Renal cortex interstitium (tissue), 11 donors: ENCODE data around the gene KIF2C. TPM values are rescaled to one million over a fixed set of nuclear protein-coding genes. Genes with fewer than 3 reads are reported as not detected.
"Not testable (repeated sequence)": the region's sequence is repeated elsewhere in the genome, so short reads cannot be mapped to it uniquely, and the experiment has no call there.

ENCODE experiments used
- DNase-seq, 11 donors: peaks; one replicate each; pipeline ENCODE4 v3.0.0-alpha.2; 2013; ENCODE audit warnings: low read depth in 9 of 11, low spot score in 4 of 11; ENCODE audit errors: extremely low read depth in 1 of 11
- polyA plus RNA-seq, 3 donors: library from polyadenylated mRNA; unstranded; fragments of 120-200 nt; gene quantifications; one replicate each; pipeline ENCODE4 v1.2.1, GENCODE V29; 2013; ENCODE audit not compliant: insufficient read length in 3 of 3

KIF2C gene
- polyA plus RNA-seq, 3 donors: 22.7 to 32.6 (median 30.8) TPM

DNA sequence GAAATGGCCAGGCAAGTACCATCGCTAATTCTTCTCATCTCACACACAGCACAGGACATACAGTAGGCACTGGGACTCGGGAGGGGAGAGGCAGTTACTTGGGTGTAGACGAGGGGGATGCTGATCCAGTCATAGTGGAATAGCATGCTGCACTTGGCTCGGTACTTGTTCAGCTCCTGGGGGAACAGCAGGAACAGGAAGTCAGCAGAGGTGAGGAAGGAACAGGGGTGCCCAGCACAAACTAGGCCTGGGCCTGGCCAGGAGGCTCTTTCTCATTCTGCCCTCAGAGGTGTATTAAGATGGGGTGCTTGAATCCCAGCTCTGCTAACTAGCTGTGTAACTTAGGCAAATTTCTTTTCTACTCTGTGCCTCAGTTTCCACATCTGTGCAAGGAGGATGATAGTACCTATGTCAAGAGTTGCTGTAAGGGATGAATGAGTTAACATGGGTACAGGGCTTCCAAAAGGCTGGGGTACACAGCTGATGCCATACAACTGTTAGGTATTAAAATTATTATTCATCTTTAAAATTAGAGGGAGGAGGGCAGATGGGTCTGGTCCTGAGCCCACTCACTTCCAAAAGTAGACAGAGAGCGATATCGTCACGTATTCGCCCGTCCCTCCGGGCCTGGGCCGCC, 46.0 kb downstream of the KIF2C start:
- no peak for DNase-seq

DNA sequence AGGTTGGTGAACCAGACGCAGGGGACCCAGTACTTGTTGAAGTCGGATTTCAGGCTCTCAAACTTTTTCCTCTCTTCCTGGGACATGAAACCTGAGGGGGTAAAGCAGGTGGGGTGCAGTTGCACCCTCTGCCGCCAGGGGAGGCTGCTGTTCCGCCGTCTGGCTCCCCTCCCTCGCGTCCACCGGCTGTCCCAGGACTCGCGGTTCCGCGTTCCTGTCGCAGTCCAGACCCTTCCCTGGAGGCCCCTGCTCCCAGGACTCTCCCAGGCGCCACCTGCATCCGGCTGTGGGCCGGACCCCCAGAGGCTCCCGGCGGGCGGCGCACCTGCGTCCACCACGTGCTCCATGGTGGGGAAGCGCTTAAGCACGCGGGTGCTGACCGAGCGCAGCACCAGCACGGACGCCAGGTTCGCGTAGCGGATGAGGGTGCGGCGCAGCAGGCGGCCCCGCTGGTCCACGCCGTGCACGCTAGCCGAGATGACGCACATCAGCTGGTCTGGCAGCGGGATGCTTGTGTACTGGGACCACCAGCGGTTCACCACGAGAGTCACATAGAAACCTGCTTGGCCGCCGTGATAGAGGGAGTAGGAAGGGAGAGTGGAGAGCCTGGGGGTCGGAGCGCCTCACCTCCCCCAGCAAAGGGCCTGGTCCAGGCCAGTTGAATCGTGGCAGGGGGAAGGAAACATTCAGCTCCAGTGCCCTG, 46.7 kb downstream of the KIF2C start:
- peak in 2 of 11 donors; percentile 72 to 74 for DNase-seq

DNA sequence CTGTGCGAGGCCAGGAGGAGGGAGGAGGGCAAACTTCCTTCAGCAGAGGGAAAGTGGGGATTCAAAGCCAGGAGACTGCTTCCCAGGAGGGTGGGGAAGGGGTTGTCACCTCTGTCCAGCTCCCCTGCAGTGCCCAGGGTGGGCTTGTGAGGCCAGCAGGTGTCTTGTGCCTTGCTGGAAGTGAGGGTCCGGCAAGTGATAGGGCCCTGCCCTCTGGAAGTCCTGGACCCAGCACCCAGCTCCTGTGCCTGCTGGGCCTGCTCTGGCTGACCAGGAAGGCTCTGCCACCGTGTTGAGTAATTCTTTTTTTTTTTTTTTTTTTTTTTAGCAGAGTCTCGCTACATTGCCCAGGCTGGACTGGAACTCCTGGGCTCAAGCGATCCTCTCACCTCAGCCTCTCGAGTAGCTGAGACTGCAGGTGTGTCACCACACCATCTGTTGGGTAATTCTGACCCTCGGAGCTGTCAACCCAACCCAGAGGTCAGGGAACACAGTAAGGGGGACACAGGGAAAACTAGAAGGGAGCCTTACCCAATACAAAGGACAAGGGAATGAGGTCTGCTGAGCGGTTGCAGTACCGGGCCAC, 47.3 kb downstream of the KIF2C start:
- no peak for DNase-seq

DNA sequence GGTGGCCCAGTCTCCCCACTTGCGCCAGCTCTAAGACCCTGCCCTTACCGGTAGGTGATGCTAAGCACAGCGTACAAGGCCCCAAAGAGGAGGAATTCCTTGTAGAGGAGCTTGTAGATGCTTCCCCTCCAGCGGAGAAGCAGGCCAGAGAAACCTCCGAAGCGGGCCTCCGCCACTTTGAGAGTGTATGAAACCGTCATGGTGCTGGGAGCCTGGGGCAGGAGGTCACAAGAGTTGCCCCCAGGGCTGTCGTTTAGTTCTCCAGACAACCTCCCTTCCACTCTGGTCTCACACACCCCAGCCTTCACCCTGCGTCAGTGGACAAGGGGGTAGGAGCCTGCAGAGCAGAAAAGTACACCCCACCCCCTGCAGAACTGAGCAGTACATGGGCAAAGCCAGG, 47.9 kb downstream of the KIF2C start:
- DNase-seq: no peak

DNA sequence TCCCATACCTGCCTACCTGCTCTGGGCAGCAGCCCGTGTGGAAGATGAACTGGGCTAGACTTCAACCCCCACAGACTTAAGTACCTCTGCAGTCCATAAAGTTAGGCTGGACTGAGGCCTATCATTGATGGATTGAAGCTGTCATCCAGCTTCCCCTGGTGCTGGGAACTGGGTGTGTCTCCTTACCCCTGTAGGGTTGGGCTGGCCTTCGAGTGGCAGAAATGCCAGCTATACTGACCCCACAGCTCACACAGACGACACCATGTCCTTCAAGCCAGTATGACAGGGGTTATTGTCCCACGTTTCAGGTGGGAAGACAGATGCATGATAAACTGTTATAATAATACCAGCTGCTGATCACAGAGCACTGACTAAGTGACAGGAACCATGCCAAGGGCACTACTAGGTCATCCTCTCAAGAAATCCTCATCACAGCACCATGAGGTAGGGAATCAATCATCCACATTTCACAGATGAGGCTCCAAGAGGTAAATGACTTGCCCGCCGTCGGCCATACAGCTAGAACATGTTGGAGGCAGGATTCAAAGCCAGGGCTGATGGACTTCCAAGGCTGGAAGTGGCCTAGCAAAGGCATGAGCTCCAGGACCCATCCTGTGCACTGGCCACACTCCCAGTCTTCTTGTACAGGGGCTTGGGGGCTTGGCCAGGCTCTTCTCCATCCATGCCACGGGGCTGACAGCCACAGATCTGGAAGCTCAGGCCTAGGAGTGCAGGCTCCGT, 48.7 kb downstream of the KIF2C start, which contains the start of gene BEST4:
Gene BEST4, minus strand, starts transcription at position 51 of the 741 bp plus-strand sequence. CDS start 465 bp downstream, outside the sequence.
- no peak for DNase-seq

DNA sequence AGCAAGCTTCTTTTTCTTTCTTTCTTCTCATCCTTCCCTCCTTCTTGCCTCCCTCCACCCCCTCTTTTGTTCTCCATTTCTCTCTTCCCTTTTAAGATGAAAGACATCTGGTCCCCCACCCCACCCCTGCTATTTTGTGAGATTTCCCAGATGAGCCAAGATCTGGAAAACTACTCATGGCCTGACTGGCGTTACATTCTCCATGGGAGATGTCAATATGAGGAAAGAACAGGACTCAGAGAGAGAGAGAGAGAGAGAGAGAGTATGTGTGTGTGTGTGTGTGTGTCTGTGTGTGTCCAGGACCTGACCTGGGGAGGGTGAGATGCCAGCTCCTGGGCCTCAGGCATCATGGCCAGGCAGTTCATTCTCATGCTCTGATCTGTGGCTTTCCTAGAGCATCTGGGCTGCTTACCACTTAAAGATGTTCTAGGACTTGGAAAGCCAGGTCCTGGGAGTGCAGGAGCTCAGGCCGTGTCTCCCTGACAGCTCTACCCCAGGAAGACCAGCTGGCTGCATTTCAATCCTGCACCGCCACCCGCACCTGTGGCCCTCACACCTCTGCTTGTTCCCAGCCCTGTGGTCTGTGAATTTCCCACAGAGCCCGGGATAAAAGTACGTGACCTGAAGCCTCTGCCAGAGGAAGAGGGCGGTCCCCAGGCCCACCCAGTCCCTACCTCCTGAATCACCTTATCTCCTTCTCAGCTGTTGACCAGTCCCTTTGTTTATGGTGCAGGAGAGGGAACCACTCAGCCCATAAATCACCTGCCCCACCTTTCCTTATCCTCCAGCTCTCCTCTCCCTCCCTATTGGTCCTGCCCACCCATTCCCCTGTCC, 51.5 kb downstream of the KIF2C start:
- no peak for DNase-seq

DNA sequence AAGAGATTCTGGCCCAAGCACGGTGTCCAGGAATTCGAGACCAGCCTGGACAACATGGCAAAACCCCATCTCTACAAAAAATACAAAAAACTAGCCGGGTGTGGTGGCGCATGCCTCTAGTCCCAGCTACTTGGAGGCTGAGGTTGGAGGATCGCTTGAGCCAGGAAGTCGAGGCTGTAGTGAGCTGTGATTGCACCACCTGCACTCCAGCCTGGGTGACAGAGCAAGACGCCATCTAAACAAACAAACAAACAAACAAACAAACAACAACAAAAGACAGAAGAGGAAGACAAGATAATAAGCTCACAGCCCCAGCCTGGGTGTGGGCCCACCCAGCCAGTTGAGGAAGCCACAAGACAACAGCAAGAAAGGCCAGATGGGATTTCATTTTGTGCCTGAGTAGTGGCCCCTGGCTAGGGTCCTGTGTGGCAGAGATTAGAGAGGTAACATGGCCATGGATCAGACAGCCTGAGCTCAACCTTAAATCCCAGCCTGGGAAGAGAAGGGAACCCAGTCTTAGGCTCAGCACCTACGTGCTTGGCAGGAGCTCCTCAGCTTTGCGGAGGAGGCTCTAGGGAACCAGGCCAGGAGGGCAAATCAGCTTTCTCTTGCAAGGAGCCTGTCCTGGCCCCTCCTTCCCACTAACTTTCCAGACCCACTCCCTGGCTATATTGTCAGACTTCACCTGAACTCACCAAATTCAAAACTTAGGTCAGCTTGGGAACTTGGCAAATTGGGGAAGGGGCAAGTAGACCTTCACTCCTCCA, 53.3 kb downstream of the KIF2C start:
- no peak for DNase-seq

DNA sequence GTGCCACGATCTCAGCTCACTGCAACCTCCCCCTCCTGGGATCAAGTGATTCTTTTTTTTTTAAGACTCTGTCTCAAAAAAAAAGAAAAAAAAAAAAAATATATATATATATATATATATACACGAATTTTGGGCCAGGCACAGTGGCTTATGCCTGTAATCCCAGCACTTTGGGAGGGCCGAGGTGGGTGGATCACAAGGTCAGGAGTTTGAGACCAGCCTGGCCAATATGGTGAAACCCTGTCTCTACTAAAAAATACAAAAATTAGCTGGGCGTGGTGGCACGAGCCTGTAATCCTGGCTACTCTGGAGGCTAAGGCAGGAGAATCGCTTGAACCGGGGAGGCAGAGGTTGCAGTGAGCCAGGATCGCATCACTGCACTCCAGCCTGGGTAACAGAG, 58.2 kb downstream of the KIF2C start:
- not testable (repeated sequence) for DNase-seq

DNA sequence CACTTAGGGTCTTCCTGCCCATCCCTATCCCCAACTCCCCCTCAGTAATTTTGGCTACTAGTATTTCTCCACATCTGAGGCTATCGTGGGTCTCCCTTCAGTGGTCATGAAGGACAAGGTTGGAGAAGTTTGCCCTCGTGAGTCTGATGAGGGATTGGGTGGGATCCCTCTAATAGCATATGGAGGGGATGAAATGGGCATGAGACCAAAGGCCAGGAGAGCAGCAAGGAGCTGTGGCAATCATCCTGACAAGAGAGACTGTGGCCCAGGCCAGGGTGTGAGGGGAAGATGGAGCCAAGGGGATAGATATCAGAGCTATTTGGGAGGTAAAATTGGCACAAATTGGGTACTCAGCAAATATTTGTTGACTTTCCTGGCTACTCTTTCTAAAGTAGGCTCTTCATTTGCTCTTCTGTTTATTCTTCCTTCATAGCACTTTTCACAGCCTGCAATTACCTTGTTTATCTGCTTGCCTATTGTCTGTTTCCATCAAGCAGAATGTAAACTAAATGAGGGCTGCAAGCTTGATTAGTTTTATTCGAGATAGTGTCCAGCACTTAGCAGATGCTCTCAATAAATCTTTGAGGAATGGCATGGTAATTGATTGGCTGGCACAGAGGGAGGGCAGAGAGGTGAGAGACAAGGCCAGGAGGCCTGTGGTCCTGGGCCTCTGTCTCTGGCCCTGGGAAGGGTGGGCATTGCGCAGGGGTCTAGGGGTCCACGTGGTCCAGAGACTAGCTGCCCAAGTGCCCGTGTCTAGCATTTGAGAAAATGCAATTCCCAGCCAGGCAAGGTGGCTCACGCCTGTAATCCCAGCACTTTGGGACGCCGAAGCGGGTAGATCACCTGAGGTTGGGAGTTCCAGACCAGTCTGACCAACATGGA, 59.1 kb downstream of the KIF2C start:
- no peak for DNase-seq

DNA sequence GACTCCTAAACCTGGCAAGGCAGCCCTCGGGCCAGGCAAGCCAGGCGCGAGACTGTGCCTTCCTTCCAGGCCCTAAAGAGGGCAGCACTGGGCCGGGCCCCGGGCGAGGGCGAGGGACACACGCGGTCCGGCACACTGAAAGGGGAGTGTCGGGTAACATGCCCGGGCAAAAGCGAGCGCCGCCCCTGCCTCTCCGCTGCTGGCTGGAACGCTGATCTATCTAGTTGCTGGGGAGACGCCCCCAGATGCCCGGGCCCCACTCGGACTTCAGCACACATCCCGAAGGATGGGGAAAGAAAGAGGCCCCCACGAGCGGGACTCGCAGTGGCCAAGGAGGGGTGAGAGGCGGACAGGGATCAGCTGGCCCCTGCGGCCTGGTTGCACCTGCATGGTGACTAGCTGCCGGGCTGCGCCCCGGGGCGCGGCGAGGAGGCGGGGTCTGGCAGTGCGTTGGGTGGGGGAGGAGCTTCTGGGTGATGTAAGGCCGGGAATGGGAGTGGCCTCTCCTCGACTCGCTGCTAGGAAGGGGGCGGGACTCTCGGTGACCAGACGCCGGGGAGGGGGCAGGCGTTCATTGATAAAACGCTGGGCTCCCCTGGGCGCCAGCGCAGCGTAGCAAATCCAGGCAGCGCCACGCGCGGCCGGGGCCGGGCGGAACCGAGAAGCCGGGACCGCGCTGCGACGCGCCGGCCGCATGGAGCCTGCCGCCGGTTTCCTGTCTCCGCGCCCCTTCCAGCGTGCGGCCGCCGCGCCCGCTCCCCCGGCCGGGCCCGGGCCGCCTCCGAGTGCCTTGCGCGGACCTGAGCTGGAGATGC, 60.3 kb downstream of the KIF2C start, which contains the start of gene PLK3:
Gene PLK3, plus strand, starts transcription at position 608 of the 815 bp plus-strand sequence. Its CDS starts 87 bp downstream, at position 695.
- peak in 10 of 11 donors; percentile 92 to 96 (median 96) for DNase-seq

DNA sequence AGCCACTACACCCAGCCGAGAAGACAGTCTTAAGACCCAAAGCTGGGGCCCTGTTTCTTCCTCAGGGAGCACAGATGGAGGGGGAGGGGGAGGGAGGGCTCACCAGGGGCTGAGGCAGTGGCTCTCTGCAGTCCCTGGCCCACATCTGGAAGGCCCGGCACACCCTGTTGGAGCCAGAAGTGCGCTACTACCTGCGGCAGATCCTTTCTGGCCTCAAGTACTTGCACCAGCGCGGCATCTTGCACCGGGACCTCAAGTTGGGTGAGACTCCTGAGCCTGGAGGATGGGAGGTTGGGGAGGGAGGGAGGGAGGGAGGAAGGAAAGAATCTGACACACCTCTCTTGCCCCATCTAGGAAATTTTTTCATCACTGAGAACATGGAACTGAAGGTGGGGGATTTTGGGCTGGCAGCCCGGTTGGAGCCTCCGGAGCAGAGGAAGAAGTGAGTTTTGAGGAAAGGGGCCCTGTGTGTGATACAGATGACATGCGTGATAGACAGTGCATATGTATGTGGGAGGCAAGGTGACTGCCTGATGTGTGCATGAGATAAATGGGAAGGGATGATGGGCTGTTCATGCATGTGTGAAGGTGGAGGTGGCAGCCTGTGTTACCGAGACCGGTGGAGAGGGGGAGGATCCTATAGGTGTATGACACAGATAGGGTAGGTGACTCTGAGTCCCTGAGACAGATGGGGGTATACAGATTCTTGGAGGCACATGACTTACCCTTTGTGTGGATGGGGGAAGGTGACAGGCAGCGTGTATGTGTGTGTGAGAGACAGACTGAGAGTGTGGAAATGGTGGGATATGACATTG, 62.1 kb downstream of the KIF2C start:
- DNase-seq: peak in 1 of 11 donors; percentile 28

DNA sequence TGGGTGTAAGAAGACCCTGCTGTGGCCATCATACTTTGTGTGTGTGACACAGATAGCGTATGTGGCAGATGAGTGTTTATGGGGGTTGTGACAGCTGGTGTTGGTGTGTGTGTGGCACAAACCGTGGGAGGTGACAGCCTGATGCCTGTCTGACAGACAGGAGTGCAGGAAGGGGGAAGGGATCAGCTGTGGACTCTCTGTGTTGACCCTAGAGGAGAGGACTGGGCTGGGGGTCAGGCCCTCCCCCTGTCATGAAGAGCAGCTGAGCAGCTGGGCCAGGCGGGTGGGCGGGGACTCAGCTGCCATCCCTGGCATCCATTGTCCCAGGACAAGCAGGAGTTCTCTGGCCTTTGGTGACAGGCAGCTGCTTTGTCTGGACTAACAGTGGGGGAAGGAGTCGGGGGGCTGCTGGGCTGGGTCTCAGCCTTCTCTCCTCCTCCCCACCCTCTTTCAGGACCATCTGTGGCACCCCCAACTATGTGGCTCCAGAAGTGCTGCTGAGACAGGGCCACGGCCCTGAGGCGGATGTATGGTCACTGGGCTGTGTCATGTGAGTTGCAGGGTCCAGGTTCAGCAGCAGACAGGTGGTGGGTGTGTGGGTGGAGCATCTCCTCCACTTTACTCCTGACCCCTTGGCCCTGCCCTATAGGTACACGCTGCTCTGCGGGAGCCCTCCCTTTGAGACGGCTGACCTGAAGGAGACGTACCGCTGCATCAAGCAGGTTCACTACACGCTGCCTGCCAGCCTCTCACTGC, 62.8 kb downstream of the KIF2C start:
- no peak for DNase-seq

DNA sequence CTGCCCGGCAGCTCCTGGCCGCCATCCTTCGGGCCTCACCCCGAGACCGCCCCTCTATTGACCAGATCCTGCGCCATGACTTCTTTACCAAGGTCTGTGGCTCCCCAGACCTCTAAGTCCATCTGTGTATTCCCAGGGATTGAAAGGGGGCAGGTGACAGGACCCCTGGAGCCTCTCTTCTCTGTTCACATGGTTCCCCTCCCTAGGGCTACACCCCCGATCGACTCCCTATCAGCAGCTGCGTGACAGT, 63.4 kb downstream of the KIF2C start:
- no peak for DNase-seq

DNA sequence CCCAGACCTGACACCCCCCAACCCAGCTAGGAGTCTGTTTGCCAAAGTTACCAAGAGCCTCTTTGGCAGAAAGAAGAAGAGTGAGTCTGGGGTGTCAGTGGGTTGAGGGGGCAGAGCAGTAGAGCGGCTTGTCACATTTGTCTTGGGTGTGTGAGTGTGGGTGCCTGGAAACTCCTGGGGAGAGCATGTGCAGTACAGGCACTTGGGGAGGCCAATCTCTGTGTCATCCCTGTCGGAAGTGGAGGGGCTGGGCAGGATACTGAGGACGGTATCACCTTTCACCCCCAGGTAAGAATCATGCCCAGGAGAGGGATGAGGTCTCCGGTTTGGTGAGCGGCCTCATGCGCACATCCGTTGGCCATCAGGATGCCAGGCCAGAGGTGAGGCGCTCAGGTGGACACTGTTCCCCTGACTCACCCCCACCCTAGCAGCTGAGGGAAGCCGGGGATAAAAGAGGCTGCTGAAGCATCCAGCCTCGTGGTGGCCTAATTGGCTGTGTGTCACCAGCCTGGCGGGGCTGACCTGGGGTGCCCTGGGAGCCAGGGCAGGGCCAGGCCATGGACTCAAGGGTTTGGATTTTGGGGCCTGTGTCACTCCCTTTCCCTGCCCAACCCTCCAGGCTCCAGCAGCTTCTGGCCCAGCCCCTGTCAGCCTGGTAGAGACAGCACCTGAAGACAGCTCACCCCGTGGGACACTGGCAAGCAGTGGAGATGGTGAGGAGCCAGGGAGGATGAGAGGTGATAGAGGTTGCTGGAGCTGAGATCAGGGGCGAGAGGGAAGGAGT, 63.9 kb downstream of the KIF2C start:
- no peak for DNase-seq
